Stimulated activated CD8-positive, alpha-beta memory T cell treated with anti-CD3 and anti-CD28 coated beads, Interleukin-4, amount 100 ng/mL, for 48 hours (primary cell): ENCODE data around the gene SEPTIN11.
A peak's percentile ranks its signal among the peaks of the same experiment; 100 is the strongest.

ENCODE experiments used
- DNase-seq: peaks from one replicate; pipeline ENCODE4 v3.0.0-alpha.2; 2020

The SEPTIN11 gene

GRCh38 chr4:76981644-76982043 lies 32.1 kb downstream of the SEPTIN11 start:
- no peak for DNase-seq

- DNase-seq: no peak
Measured at GRCh38 chr4:76982638-76983584, 33.4 kb downstream of the SEPTIN11 start.

- DNase-seq: no peak
Measured at GRCh38 chr4:76984127-76984526, 34.6 kb downstream of the SEPTIN11 start.

- DNase-seq: no peak
Measured at GRCh38 chr4:76984788-76985211, 35.2 kb downstream of the SEPTIN11 start.

GRCh38 chr4:76987153-76987591 lies 37.6 kb downstream of the SEPTIN11 start:
- no peak for DNase-seq

- no peak for DNase-seq
Measured at GRCh38 chr4:76987685-76988084, 38.1 kb downstream of the SEPTIN11 start.

GRCh38 chr4:76989391-76990061 lies 40.0 kb downstream of the SEPTIN11 start:
- DNase-seq: peak; percentile 62

- DNase-seq: no peak
Measured at GRCh38 chr4:76990288-76991080, 40.9 kb downstream of the SEPTIN11 start.

GRCh38 chr4:76991161-76991660 lies 41.7 kb downstream of the SEPTIN11 start:
- no peak for DNase-seq

GRCh38 chr4:76993787-76994641 lies 44.5 kb downstream of the SEPTIN11 start:
- DNase-seq: peak; percentile 39

GRCh38 chr4:76995776-76996175 lies 46.2 kb downstream of the SEPTIN11 start:
- DNase-seq: no peak

GRCh38 chr4:76996445-76996844 lies 46.9 kb downstream of the SEPTIN11 start:
- DNase-seq: no peak

- no peak for DNase-seq
Measured at GRCh38 chr4:76997077-76997476, 47.5 kb downstream of the SEPTIN11 start.

GRCh38 chr4:76997532-76997931 lies 48.0 kb downstream of the SEPTIN11 start:
- DNase-seq: no peak

GRCh38 chr4:76998251-76998901 lies 48.8 kb downstream of the SEPTIN11 start:
- no peak for DNase-seq
